Medulla oblongata (tissue), 1 donor: ENCODE measurements around the gene CCND1.
"Not testable (repeated sequence)": the region's sequence is repeated elsewhere in the genome, so short reads cannot be mapped to it uniquely, and the experiment has no call there.

Source experiments
- DNase-seq: peaks from one replicate; pipeline ENCODE4 v3.0.0-alpha.2; 2015; ENCODE audit errors: extremely low spot score

The CCND1 gene

GRCh38 chr11:69617682-69618081, 23.3 kb upstream of the CCND1 start:
- no peak for DNase-seq

- DNase-seq = no peak
These were observed 22.7 kb upstream of the CCND1 start for GRCh38 chr11:69618237-69618636.

- no peak for DNase-seq
These were observed 20.2 kb upstream of the CCND1 start for GRCh38 chr11:69620683-69621290.

- DNase-seq = not testable (repeated sequence)
These were observed 18.8 kb upstream of the CCND1 start for GRCh38 chr11:69622097-69622681.

GRCh38 chr11:69624293-69624692, 16.7 kb upstream of the CCND1 start:
- DNase-seq = no peak

GRCh38 chr11:69625476-69625875, 15.5 kb upstream of the CCND1 start:
- DNase-seq = no peak

GRCh38 chr11:69627551-69627950, 13.4 kb upstream of the CCND1 start:
- DNase-seq = no peak

GRCh38 chr11:69630017-69630416, 10.9 kb upstream of the CCND1 start:
- no peak for DNase-seq

- no peak for DNase-seq
These were observed 10.5 kb upstream of the CCND1 start for GRCh38 chr11:69630424-69630823.

GRCh38 chr11:69632900-69633299, 8.1 kb upstream of the CCND1 start:
- DNase-seq = no peak

- DNase-seq = no peak
These were observed 6.9 kb upstream of the CCND1 start for GRCh38 chr11:69634069-69634468.

- DNase-seq = no peak
These were observed 6.4 kb upstream of the CCND1 start for GRCh38 chr11:69634590-69634989.

- DNase-seq = no peak
These were observed 5.8 kb upstream of the CCND1 start for GRCh38 chr11:69635195-69635594.

GRCh38 chr11:69635804-69636511, 5.0 kb upstream of the CCND1 start:
- DNase-seq = no peak

GRCh38 chr11:69636512-69637197, 4.3 kb upstream of the CCND1 start:
- peak; percentile 51 for DNase-seq

GRCh38 chr11:69637198-69637940, 3.6 kb upstream of the CCND1 start:
- no peak for DNase-seq

GRCh38 chr11:69637941-69638871, 2.8 kb upstream of the CCND1 start:
- DNase-seq = no peak

- peak; percentile 81 for DNase-seq
These were observed 1.8 kb upstream of the CCND1 start for GRCh38 chr11:69638941-69639681.

- no peak for DNase-seq
These were observed 1.1 kb upstream of the CCND1 start for GRCh38 chr11:69639831-69640230.
